Fibroblast of lung (primary cell): ENCODE results near the gene CFAP74.

ENCODE experiments used
- EZH2 ChIP-seq: IDR thresholded peaks from 2 replicates; pipeline ENCODE4 v1.5.1; 2012; ENCODE audit warnings: low read length, control low read depth, mild to moderate bottlenecking; ENCODE audit errors: missing control alignments
- TF ChIP-seq, protein P1 (sequence below), 2 donors: IDR thresholded peaks in 1 of 2; conservative IDR thresholded peaks in 1 of 2; 1 replicate in 1 of 2; 2 replicates in 1 of 2; pipeline ENCODE4 v1.5.1; 2011 to 2012; ENCODE audit warnings: low read length in 2 of 2, control low read depth in 1 of 2, inconsistent platforms in 1 of 2, low read depth in 1 of 2, mild to moderate bottlenecking in 1 of 2

DNA sequence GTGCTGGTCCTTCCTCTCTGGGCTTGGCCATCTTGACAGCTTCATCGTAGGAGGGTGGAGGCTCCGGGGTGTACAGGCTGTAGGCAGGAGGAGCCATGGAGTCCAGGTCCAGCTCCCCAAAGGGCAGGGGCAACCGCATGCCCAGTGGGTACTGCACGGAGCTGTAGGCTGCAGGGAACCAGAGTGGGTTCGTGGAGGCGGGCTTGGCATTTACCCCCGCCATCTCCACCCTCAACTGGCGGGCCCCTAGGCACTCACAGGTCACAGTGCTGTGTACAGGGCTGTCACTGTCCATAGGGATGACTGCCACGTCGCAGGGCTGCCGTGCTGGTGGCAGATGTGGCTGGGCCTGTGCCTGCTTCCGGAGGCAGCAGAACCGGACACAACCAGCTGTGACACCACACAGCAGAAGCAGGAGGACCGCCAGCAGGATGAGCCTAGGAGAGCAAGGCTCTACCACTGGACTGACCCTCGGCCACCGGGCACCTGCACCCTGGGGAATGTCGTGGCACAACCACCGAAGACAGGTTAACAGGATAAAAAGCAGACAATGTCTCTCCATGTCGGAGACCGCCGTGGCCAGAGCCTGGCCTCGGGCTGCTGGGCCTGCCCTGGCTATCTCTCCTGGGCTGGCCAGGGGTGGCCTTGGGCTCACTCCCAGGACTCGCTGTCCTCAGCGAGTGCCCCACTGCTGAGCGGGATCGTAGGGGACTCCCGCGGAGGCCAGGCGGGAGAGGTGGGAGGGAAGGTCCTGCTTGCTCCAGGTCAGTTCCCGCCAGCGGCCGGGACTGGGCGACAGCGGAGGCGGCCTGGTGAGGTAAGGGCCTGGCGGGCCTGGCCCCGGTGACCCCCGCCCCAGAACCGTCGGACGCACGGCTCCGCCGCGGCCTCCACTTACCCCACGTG lies 85.3 kb downstream of the CFAP74 start:
- TF ChIP-seq, protein P1, sequence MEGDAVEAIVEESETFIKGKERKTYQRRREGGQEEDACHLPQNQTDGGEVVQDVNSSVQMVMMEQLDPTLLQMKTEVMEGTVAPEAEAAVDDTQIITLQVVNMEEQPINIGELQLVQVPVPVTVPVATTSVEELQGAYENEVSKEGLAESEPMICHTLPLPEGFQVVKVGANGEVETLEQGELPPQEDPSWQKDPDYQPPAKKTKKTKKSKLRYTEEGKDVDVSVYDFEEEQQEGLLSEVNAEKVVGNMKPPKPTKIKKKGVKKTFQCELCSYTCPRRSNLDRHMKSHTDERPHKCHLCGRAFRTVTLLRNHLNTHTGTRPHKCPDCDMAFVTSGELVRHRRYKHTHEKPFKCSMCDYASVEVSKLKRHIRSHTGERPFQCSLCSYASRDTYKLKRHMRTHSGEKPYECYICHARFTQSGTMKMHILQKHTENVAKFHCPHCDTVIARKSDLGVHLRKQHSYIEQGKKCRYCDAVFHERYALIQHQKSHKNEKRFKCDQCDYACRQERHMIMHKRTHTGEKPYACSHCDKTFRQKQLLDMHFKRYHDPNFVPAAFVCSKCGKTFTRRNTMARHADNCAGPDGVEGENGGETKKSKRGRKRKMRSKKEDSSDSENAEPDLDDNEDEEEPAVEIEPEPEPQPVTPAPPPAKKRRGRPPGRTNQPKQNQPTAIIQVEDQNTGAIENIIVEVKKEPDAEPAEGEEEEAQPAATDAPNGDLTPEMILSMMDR (conservative IDR thresholded peaks at IDR 0.05 in 1 of 2, IDR thresholded peaks at IDR 0.05 in 1 of 2; ENCODE audit: low read depth in 1 of 2, low read length in 2 of 2): no peak
- no peak for TF ChIP-seq EZH2
